ENCODE measurements around the gene CARNS1.

GRCh38 chr11:67433536-67434394 lies 18.3 kb downstream of the CARNS1 start:
- TF ChIP-seq SIN3A (IDR thresholded peaks at IDR 0.05; ENCODE audit: borderline replicate concordance, low read depth, low read length), result no peak
- no peak for TF ChIP-seq POLR2AphosphoS5 (IDR thresholded peaks at IDR 0.05; ENCODE audit: low read depth, low read length)
- no peak for TF ChIP-seq CTCF (IDR thresholded peaks at IDR 0.05)
- no peak for TF ChIP-seq EP300 (IDR thresholded peaks at IDR 0.05; ENCODE audit: borderline replicate concordance in 1 of 2, low read depth in 1 of 2, low read length in 1 of 2)
